Karpas-422 (cell line): ENCODE data around the gene EVPLL. TPM values are rescaled to one million over a fixed set of nuclear protein-coding genes. Genes with fewer than 3 reads are reported as not detected.
"Not testable (repeated sequence)": the region's sequence is repeated elsewhere in the genome, so short reads cannot be mapped to it uniquely, and the experiment has no call there.

Source experiments
- DNase-seq: peaks from one replicate; pipeline ENCODE4 v3.0.0-alpha.2; 2015
- H2AFZ ChIP-seq: fragments of 200-600 bp; sonication (generic); 2 replicates; pipeline ENCODE4 v1.6.1; 2014; ENCODE audit warnings: antibody characterized with exemption, low read length, mixed read lengths
- H3K27ac ChIP-seq: fragments of 200-600 bp; sonication (generic); 2 replicates; pipeline ENCODE4 v1.5.1; 2014; ENCODE audit warnings: mild to moderate bottlenecking, low read length, moderate library complexity
- H3K27me3 ChIP-seq: fragments of 200-600 bp; sonication (generic); 2 replicates; pipeline ENCODE4 v1.6.1; 2014; ENCODE audit warnings: low read length, mixed read lengths
- H3K36me3 ChIP-seq: fragments of 200-600 bp; sonication (generic); 2 replicates; pipeline ENCODE4 v1.6.1; 2014; ENCODE audit warnings: low read length, mixed read lengths; ENCODE audit not compliant: insufficient read depth
- H3K4me1 ChIP-seq: fragments of 200-600 bp; sonication (generic); 2 replicates; pipeline ENCODE4 v1.6.1; 2014; ENCODE audit warnings: mild to moderate bottlenecking, low read length, mixed read lengths
- H3K4me2 ChIP-seq: fragments of 200-600 bp; sonication (generic); 2 replicates; pipeline ENCODE4 v1.6.1; 2014; ENCODE audit warnings: low read length, low read depth, mild to moderate bottlenecking; ENCODE audit not compliant: poor library complexity, severe bottlenecking
- H3K4me3 ChIP-seq: fragments of 200-600 bp; sonication (generic); 2 replicates; pipeline ENCODE4 v1.5.1; 2014; ENCODE audit warnings: mild to moderate bottlenecking, antibody characterized with exemption, low read length, mixed read lengths
- H3K79me2 ChIP-seq: fragments of 200-600 bp; sonication (generic); 2 replicates; pipeline ENCODE4 v1.6.1; 2014; ENCODE audit warnings: mild to moderate bottlenecking, low read length, mixed read lengths
- H3K9ac ChIP-seq: fragments of 200-600 bp; sonication (generic); 2 replicates; pipeline ENCODE4 v1.6.0; 2014; ENCODE audit warnings: low read length
- H3K9me2 ChIP-seq: fragments of 200-600 bp; sonication (generic), shearing (Covaris generic); replicated peaks from 2 replicates; pipeline ENCODE4 v1.6.0; 2014; ENCODE audit warnings: mild to moderate bottlenecking, low read length, moderate library complexity; ENCODE audit not compliant: insufficient read depth
- H3K9me3 ChIP-seq: fragments of 300-700, 200-600 bp; sonication (generic); 2 replicates; pipeline ENCODE4 v1.6.1; 2014; ENCODE audit warnings: low read length, mixed read lengths
- H4K20me1 ChIP-seq: fragments of 200-600 bp; sonication (generic); 2 replicates; pipeline ENCODE4 v1.6.1; 2014; ENCODE audit warnings: mild to moderate bottlenecking, antibody characterized with exemption, low read length, low read depth; ENCODE audit not compliant: insufficient read depth
- small RNA-seq: library from RNA; depleted of rRNA; stranded (forward); fragments of <200 nt; gene quantifications from one replicate; pipeline ENCODE3, GENCODE V24; 2014
- total RNA-seq: library from RNA; depleted of rRNA; stranded (reverse); fragments of >200 nt; shearing (Covaris generic); gene quantifications from 2 replicates; pipeline ENCODE4 v1.2.3, GENCODE V29; 2014; ENCODE audit warnings: low replicate concordance; rRNA removed

The EVPLL gene
- total RNA-seq, 1 experiment from 2014 or later, result not detected

DNA sequence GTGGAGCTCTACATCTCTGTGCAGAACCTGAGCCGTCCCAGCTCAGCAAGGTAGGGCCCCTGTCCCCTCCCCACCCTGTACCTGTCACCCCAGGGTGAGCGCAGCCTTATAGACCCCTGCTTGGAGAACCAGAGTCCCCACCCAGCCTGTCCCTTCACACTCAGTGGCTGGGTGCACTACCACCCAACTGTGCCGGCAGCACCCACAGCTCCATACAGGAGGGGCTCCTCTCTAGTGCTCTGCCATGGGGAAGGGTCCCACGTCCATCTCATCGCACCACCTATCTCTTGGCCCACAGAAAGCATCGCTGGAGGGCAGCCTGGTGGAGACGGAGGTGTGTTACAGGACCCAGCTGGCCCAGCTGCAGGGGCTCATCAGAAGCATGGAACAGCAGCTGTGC lies 45.4 kb downstream of the EVPLL start:
- H3K27me3 ChIP-seq, result not testable (repeated sequence)

DNA sequence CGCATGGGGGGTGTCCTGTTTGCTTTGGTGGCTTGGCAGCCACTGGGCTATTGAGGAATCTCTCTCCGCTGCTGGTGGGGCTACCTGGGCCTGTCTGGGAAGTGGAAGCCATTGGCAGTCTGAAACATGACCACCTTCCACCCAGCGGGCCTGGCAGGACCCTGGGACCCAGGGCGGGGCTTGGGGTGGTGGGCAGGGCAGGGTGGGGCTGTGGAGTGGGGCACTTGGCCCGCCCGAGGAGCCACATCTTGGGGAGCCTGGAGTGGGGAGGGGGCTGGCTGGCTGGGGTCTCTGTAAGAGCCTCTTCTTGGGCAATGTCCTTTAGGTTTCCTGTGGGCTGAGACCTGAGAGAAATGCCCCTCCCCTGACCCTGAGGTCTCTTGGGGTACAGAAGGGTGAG lies 48.0 kb downstream of the EVPLL start:
- not testable (repeated sequence) for H4K20me1 ChIP-seq, H3K9me2 ChIP-seq, H2AFZ ChIP-seq, H3K4me3 ChIP-seq, H3K9me3 ChIP-seq, H3K4me2 ChIP-seq, H3K36me3 ChIP-seq, H3K9ac ChIP-seq, H3K27me3 ChIP-seq, H3K79me2 ChIP-seq, H3K4me1 ChIP-seq, DNase-seq, H3K27ac ChIP-seq

More for the DNA sequence above, 45.4 kb downstream of the EVPLL start:
- not testable (repeated sequence) for H3K9me3 ChIP-seq, H3K9ac ChIP-seq, DNase-seq, H4K20me1 ChIP-seq, H3K36me3 ChIP-seq, H3K79me2 ChIP-seq, H3K4me2 ChIP-seq, H3K9me2 ChIP-seq, H3K4me3 ChIP-seq, H3K27ac ChIP-seq, H3K4me1 ChIP-seq, H2AFZ ChIP-seq

DNA sequence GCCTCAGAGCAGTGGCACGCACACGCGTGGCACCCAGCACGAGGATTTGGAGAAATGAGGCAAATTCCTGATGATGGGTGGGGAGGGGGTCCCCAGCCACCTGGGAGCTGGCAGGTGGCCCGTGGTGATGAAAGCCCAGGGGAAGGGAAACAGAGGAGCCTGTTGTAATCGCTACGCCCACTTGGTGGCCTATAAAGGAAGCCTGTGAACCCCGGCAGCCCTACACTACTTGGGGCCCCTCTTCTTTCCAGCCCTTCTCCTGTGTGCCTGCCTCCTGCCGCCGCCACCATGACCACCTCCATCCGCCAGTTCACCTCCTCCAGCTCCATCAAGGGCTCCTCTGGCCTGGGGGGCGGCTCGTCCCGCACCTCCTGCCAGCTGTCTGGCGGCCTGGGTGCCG lies 49.1 kb downstream of the EVPLL start:
- not testable (repeated sequence) for H3K9ac ChIP-seq, H3K4me1 ChIP-seq, DNase-seq, H2AFZ ChIP-seq, H3K79me2 ChIP-seq, H3K27ac ChIP-seq, H3K9me2 ChIP-seq, H3K4me3 ChIP-seq, H3K9me3 ChIP-seq, H4K20me1 ChIP-seq, H3K27me3 ChIP-seq, H3K36me3 ChIP-seq, H3K4me2 ChIP-seq

DNA sequence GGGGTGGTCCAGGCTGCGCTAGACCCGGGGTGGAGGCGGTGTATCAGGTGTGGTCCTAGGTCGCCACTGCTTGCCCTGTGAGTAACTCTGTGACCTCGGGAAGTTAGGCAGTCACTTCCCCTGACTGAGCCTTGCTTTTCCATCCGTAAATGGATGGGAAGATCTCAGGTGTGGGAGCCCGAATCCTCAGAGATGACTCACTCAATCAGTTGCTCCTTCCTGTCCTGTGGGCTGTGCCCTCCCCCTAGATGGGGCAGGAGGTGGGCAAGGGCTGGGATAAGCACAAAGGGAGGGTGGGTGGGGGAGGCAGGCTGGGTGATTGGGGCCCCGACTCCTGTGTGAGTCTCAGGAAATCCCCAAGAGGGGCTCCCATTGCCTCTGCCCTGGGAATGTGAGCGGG lies 54.6 kb downstream of the EVPLL start:
- not testable (repeated sequence) for H3K36me3 ChIP-seq

More for the DNA sequence above, 54.6 kb downstream of the EVPLL start:
- H3K4me1 ChIP-seq, H3K9me2 ChIP-seq, H3K4me3 ChIP-seq, H3K27ac ChIP-seq, H3K9me3 ChIP-seq, H2AFZ ChIP-seq, H3K9ac ChIP-seq, H3K4me2 ChIP-seq, H3K79me2 ChIP-seq, H4K20me1 ChIP-seq, DNase-seq, H3K27me3 ChIP-seq: not testable (repeated sequence)

Small RNAs within 50 kb of the gene (small RNA-seq; reads per million reads assigned to genes)
- gene AL353997.5, result not detected
- not detected for gene YWHAEP2

Other genes with a start within 250 kb of the EVPLL start
- gene ALKBH5, start 193.9 kb upstream of the EVPLL start, total RNA-seq, result 124 and 145 TPM in 2 replicates
- gene LLGL1, start 152.1 kb upstream of the EVPLL start, total RNA-seq, result 12.0 and 12.1 TPM in 2 replicates
- gene FLII, start 119.0 kb upstream of the EVPLL start, total RNA-seq, result 128 and 166 TPM in 2 replicates
- gene MIEF2, start 117.1 kb upstream of the EVPLL start, total RNA-seq, result 4.5 and 14.2 TPM in 2 replicates
- gene TOP3A, start 62.8 kb upstream of the EVPLL start, total RNA-seq, result 19.0 and 34.9 TPM in 2 replicates
- gene SMCR8, start 62.5 kb upstream of the EVPLL start, total RNA-seq, result 12.7 and 14.4 TPM in 2 replicates
- 16.7 and 17.7 TPM in 2 replicates for gene SHMT1, start 14.2 kb upstream of the EVPLL start, total RNA-seq
- not detected in 2 replicates for gene LGALS9C, start 99.0 kb downstream of the EVPLL start, total RNA-seq